Subcutaneous adipose tissue (tissue), 4 donors: ENCODE results near the gene SLC2A4RG. TPM values are rescaled to one million over a fixed set of nuclear protein-coding genes. Genes with fewer than 3 reads are reported as not detected.

Experiments
- CTCF ChIP-seq: fragments of 450-650 bp; IDR thresholded peaks from one replicate; pipeline ENCODE4 v1.5.1; 2016; ENCODE audit warnings: low read depth, mild to moderate bottlenecking, control low read depth, antibody characterized with exemption, moderate library complexity
- total RNA-seq, 4 donors: library from RNA; depleted of rRNA; stranded (reverse); fragments of >200 nt; gene quantifications; one replicate each; pipeline ENCODE4 v1.1.0, GENCODE V29; 2016

Gene SLC2A4RG
- total RNA-seq, 4 donors from 2014 or later = 8.6 to 126 (median 28.9) TPM

GRCh38 chr20:63711085-63711645, 28.4 kb upstream of the SLC2A4RG start:
- TF ChIP-seq CTCF = no peak

- no peak for TF ChIP-seq CTCF
Measured at GRCh38 chr20:63712191-63712590, 27.4 kb upstream of the SLC2A4RG start.

- TF ChIP-seq CTCF = no peak
Measured at GRCh38 chr20:63714858-63715257, 24.7 kb upstream of the SLC2A4RG start.

- TF ChIP-seq CTCF = no peak
Measured at GRCh38 chr20:63718996-63719395, 20.6 kb upstream of the SLC2A4RG start.

- no peak for TF ChIP-seq CTCF
Measured at GRCh38 chr20:63731410-63731809, 8.2 kb upstream of the SLC2A4RG start.

GRCh38 chr20:63732118-63733095, 7.2 kb upstream of the SLC2A4RG start:
- no peak for TF ChIP-seq CTCF

GRCh38 chr20:63733117-63733516, 6.5 kb upstream of the SLC2A4RG start:
- no peak for TF ChIP-seq CTCF
